Upper lobe of left lung (tissue), 6 donors: ENCODE measurements around the gene RCCD1. TPM values are rescaled to one million over a fixed set of nuclear protein-coding genes. Genes with fewer than 3 reads are reported as not detected.
A peak's percentile ranks its signal among the peaks of the same experiment; 100 is the strongest.

Experiments
- ATAC-seq, 2 donors: fragments of 200-7000 bp; cut with Tn5 transposase; one replicate each; pipeline ENCODE4 v1.9.1; 2022; ENCODE audit warnings: mild to moderate bottlenecking in 2 of 2, moderate library complexity in 2 of 2; ENCODE audit not compliant: low FRiP score in 2 of 2
- DNase-seq, 2 donors: peaks; one replicate each; pipeline ENCODE4 v3.0.0-alpha.2; 2019 to 2020
- H3K27ac ChIP-seq, 4 donors: fragments of 200-600 bp; sonication (generic); one replicate each; pipeline ENCODE4 v1.5.1; 2016 to 2019
- H3K27me3 ChIP-seq, 4 donors: fragments of 200-600 bp; sonication (generic); one replicate each; pipeline ENCODE4 v1.5.1; 2017 to 2019
- H3K36me3 ChIP-seq, 4 donors: fragments of 200-600 bp; sonication (generic); one replicate each; pipeline ENCODE4 v1.5.1; 2016 to 2019
- H3K4me1 ChIP-seq, 4 donors: fragments of 200-600 bp; sonication (generic); one replicate each; pipeline ENCODE4 v1.5.1; 2018 to 2019
- H3K4me3 ChIP-seq, 4 donors: fragments of 200-600 bp; sonication (generic); one replicate each; pipeline ENCODE4 v1.5.1; 2017 to 2019; ENCODE audit warnings: mild to moderate bottlenecking in 2 of 4, moderate library complexity in 1 of 4
- H3K9me3 ChIP-seq, 4 donors: fragments of 200-600 bp; sonication (generic); one replicate each; pipeline ENCODE4 v1.5.1; 2018 to 2019
- CTCF ChIP-seq, 6 experiments: fragments of 450-650 bp in 4 of 6; fragments of 200-600 bp in 2 of 6; sonication (generic) in 2 of 6; IDR thresholded peaks; one replicate each; pipeline ENCODE4 v1.5.1; 2016 to 2019; ENCODE audit warnings: antibody characterized with exemption in 6 of 6
- EP300 ChIP-seq, 4 donors: sonication (generic); formaldehyde crosslinking; IDR thresholded peaks; one replicate each; pipeline ENCODE4 v1.5.1; 2017; ENCODE audit warnings: antibody characterized with exemption in 4 of 4, control low read depth in 2 of 4
- POLR2A ChIP-seq, 4 donors: fragments of 450-650 bp; IDR thresholded peaks; one replicate each; pipeline ENCODE4 v1.5.1; 2016 to 2017; ENCODE audit warnings: antibody characterized with exemption in 4 of 4, mild to moderate bottlenecking in 2 of 4
- POLR2AphosphoS5 ChIP-seq, 2 donors: sonication (generic); formaldehyde crosslinking; IDR thresholded peaks; one replicate each; pipeline ENCODE4 v1.5.1; 2017; ENCODE audit warnings: antibody characterized with exemption in 2 of 2
- WGBS, 2 donors: methylation state at CpG; one replicate each; pipeline ENCODE4 v1.1.5; 2017 to 2018; 5-methylcytosine and 5-hydroxymethylcytosine counted together
- total RNA-seq, 6 donors: library from RNA; depleted of rRNA in 4 of 6; stranded (reverse); fragments of >200 nt in 4 of 6; gene quantifications; one replicate each; pipeline versions ENCODE4 v1.1.0 to v1.2.1, GENCODE V29; 2016 to 2021
- donor health status: DM: no; HTN: no; CAD: no; lungs with moderate emphysema.
- donor health status: DM: no; HTN: yes; CAD: no; lungs with severe emphysema.

The RCCD1 gene
- total RNA-seq, 6 donors from 2014 or later = 3.8 to 21.0 (median 9.4) TPM

DNA sequence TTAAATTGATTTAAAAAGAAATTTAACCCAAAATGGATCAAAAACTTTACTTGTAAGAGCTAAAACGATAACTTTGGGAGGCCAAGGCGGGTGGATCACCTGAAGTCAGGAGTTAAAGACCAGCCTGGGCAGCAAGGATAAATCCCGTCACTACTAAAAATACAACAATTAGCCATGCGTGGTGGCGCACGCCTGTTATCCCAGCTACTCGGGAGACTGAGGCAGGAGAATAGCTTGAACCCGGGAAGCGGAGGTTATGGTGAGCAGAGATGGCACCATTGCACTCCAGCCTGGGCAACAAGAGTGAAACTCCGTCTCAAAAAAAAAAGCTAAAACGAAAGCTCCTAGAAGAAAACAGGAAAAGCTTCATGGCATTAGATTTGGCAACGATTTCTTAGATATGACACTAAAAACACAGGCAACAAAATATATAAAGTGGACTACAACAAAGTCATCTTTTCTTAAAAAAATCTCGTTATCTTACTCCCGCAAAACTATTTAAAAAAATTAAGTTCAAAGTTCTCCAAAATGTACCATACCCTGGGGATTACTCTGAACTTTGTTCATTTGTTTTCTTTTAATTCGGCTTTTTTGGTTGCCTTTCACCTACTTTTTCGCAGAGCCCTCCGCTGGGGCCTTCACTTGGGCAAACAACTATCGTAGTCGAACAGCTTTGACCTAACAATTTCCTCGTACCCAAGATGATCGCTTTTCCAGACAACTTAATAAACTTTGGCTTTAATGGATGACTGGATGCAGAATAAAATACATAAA is 25.3 kb upstream of the RCCD1 start:
- Histone ChIP-seq H3K36me3 (no peaks in the 10 kb centered on the region), H3K9me3 (no peaks in the 10 kb centered on the region), H3K4me3 (peak overlapping the region in 3 of 4 donors; percentile 50 to 66 (median 61)), H3K27me3 (no peaks in the 10 kb centered on the region), H3K27ac (peak overlapping the region; percentile 88 to 97 (median 96)), H3K4me1 (peaks cover 34 to 51% (median 36%) of the 10 kb centered on the region in 4 donors)
- ATAC-seq (no peak), DNase-seq (no peak)
- 51 to 52% methylated on average over 21 of the region's 21 CpGs for WGBS, 2 donors
- TF ChIP-seq POLR2A (IDR thresholded peaks at IDR 0.05) (no peak), CTCF (IDR thresholded peaks at IDR 0.05) (no peak), POLR2AphosphoS5 (IDR thresholded peaks at IDR 0.05) (no peak), EP300 (IDR thresholded peaks at IDR 0.05) (no peak)

DNA sequence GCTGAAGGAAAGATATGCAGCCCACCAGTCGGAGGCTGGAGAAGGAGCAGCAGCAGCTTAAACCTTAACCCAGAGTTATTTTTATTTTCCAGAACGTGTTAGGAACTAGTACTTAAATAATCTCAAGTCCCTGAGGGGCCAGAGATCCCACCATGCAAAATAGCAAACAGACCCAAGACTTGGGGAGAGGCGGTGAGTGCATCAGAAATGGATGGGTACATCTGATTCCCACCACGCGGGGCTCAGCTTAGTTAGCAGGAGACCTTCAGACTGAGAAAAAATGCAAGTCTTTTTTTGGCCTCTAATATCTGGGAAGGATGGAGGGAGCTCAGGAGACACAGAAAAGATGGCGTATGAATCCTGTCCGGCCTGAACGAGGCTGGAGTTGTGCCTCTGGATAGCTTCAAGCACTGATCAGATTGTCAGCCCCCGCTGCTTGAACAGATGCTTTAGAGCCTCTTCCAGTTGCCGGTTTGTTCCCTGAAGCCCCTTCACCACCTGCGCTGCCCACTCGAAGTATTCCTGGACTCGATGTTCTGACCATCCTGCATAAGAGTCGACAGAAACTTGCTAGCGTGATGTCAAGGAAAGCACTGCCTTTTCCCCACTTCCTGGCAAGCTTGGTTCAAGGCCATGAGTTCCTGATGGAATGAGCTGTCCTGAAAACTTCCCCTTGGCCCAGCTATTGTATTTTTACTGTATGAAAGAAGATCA is 23.7 kb upstream of the RCCD1 start:
- Histone ChIP-seq H3K27me3 (no peaks in the 10 kb centered on the region), H3K4me3 (peak overlapping the region in 3 of 4 donors; percentile 61 to 73 (median 66)), H3K4me1 (peaks cover 43 to 63% (median 46%) of the 10 kb centered on the region in 4 donors), H3K9me3 (no peaks in the 10 kb centered on the region), H3K36me3 (no peaks in the 10 kb centered on the region), H3K27ac (peak overlapping the region; percentile 88 to 97 (median 96))
- WGBS, 2 donors = 55 to 71% methylated on average over 15 of the region's 15 CpGs
- no peak for TF ChIP-seq CTCF (IDR thresholded peaks at IDR 0.05)
- TF ChIP-seq POLR2AphosphoS5 (IDR thresholded peaks at IDR 0.05) = peak in 1 of 2 donors; percentile 63
- DNase-seq (peak in 1 of 2 donors; percentile 60), ATAC-seq (no peak)

GRCh38 chr15:90931575-90931827 is 23.2 kb upstream of the RCCD1 start:
- ATAC-seq (no peak), DNase-seq (no peak)
- Histone ChIP-seq H3K27me3 (no peaks in the 10 kb centered on the region), H3K4me3 (peak overlapping the region in 3 of 4 donors; percentile 68 to 87 (median 73)), H3K27ac (peak overlapping the region; percentile 88 to 97 (median 96)), H3K36me3 (no peaks in the 10 kb centered on the region), H3K9me3 (no peaks in the 10 kb centered on the region), H3K4me1 (peaks cover 48 to 68% (median 51%) of the 10 kb centered on the region in 4 donors)
- TF ChIP-seq POLR2A (IDR thresholded peaks at IDR 0.05) = no peak
- no peak for TF ChIP-seq POLR2AphosphoS5 (IDR thresholded peaks at IDR 0.05)
- no peak for TF ChIP-seq EP300 (IDR thresholded peaks at IDR 0.05)
- no peak for TF ChIP-seq CTCF (IDR thresholded peaks at IDR 0.05)
- 12 to 13% methylated on average over 6 of the region's 6 CpGs for WGBS, 2 donors

DNA sequence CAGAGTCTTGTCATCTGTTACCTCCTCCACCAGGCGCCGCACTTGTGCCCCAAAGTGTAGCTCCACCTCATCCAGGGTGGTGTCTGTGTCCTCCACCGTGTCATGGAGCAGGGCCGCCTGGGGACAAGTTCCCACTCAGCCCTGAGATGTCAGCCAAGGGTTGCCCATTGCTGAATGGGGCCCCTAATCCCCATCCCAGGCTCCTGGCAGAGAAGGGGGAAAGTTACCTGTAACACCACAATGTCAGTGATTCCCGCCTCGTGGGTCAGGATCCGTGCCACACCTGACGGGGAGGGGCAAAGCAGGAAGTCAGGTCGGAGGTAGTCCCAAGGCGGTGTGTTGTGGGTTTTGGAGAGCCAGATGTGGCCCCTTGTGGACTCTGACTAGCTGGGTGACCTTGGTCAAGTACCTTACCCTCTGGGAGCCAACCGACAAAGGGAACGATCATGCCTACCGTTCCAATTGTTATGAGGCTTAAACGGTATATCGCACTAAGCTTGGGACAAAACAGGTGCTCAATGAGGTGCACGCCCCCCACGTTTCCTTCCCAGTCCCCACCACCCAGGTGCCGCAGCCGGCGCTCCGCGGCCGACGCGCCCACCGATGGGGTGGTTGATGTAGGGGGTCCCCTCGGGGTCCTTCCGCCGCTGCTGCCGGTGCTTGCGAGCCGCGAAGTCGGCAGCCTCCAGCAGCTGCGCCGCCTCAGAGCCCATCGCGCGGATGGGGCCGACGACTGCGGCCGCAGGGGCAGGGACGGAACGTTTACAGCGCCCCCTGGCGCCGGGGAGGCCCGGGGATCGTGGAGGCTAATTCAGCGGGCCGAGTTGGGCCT is 22.6 kb upstream of the RCCD1 start, which contains the start of gene HDDC3:
HDDC3 (minus strand) TSS at position 722 of the 832 bp plus-strand sequence; CDS start at position 713, 9 bp downstream.
- peak; percentile 91 to 99 for DNase-seq
- peak within 1 kb of the TSS; percentile 88 to 97 (median 96) for H3K27ac ChIP-seq
- no peaks in the 10 kb centered on the region for H3K9me3 ChIP-seq
- H3K4me1 ChIP-seq = peaks cover 50 to 72% (median 53%) of the 10 kb centered on the region in 4 donors
- peak; percentile 89 to 99 (median 96) for TF ChIP-seq CTCF (IDR thresholded peaks at IDR 0.05)
- no peak for TF ChIP-seq EP300 (IDR thresholded peaks at IDR 0.05)
- peak; percentile 71 to 84 for TF ChIP-seq POLR2AphosphoS5 (IDR thresholded peaks at IDR 0.05)
- peak in 2 of 4 donors; percentile 47 to 82 for TF ChIP-seq POLR2A (IDR thresholded peaks at IDR 0.05)
- ATAC-seq = peak; percentile 81
- no peaks in the 10 kb centered on the region for H3K36me3 ChIP-seq
- peak within 1 kb of the TSS; percentile 68 to 97 (median 80) for H3K4me3 ChIP-seq
- no peaks in the 10 kb centered on the region for H3K27me3 ChIP-seq
- WGBS, 2 donors = 1% methylated on average over 20 to 48 of the region's 52 CpGs
